RWPE2 (cell line): ENCODE measurements around the gene MITD1.
"Not testable (repeated sequence)": the region's sequence is repeated elsewhere in the genome, so short reads cannot be mapped to it uniquely, and the experiment has no call there.

Source experiments
- ATAC-seq: fragments of 200-7000 bp; cut with Tn5 transposase; 3 replicates; pipeline ENCODE4 v1.9.1; 2021; ENCODE audit warnings: low read depth
- DNase-seq: peaks from one replicate; pipeline ENCODE4 v3.0.0-alpha.2; 2020; ENCODE audit warnings: low spot score
- H3K27ac ChIP-seq: fragments of 450-650 bp; 2 replicates; pipeline ENCODE4 v1.5.1; 2017; ENCODE audit warnings: mild to moderate bottlenecking; ENCODE audit not compliant: poor library complexity, severe bottlenecking
- H3K27me3 ChIP-seq: fragments of 250-450 bp; sonication (Bioruptor Pico); 2 replicates; pipeline ENCODE4 v1.5.1; 2021; ENCODE audit warnings: mild to moderate bottlenecking, moderate library complexity; ENCODE audit not compliant: insufficient read depth, poor library complexity, severe bottlenecking
- H3K36me3 ChIP-seq: fragments of 250-450 bp; sonication (Bioruptor Pico); 2 replicates; pipeline ENCODE4 v1.5.1; 2020; ENCODE audit warnings: low read depth, mild to moderate bottlenecking, moderate library complexity
- H3K4me1 ChIP-seq: fragments of 250-450 bp; sonication (Bioruptor Pico); 2 replicates; pipeline ENCODE4 v1.5.1; 2021; ENCODE audit warnings: mild to moderate bottlenecking, moderate library complexity; ENCODE audit not compliant: insufficient read depth, poor library complexity, severe bottlenecking
- H3K4me3 ChIP-seq: fragments of 250-450 bp; sonication (Bioruptor Pico); 2 replicates; pipeline ENCODE4 v1.5.1; 2021; ENCODE audit warnings: mild to moderate bottlenecking, moderate library complexity; ENCODE audit not compliant: severe bottlenecking
- H3K9me3 ChIP-seq: fragments of 250-450 bp; sonication (Bioruptor Pico); 2 replicates; pipeline ENCODE4 v1.5.1; 2021; ENCODE audit warnings: mild to moderate bottlenecking, moderate library complexity; ENCODE audit not compliant: severe bottlenecking
- CTCF ChIP-seq: fragments of 450-650 bp; IDR thresholded peaks from one replicate; pipeline ENCODE4 v1.5.1; 2017; ENCODE audit warnings: mild to moderate bottlenecking, moderate library complexity; ENCODE audit not compliant: poor library complexity, severe bottlenecking

The MITD1 gene

DNA sequence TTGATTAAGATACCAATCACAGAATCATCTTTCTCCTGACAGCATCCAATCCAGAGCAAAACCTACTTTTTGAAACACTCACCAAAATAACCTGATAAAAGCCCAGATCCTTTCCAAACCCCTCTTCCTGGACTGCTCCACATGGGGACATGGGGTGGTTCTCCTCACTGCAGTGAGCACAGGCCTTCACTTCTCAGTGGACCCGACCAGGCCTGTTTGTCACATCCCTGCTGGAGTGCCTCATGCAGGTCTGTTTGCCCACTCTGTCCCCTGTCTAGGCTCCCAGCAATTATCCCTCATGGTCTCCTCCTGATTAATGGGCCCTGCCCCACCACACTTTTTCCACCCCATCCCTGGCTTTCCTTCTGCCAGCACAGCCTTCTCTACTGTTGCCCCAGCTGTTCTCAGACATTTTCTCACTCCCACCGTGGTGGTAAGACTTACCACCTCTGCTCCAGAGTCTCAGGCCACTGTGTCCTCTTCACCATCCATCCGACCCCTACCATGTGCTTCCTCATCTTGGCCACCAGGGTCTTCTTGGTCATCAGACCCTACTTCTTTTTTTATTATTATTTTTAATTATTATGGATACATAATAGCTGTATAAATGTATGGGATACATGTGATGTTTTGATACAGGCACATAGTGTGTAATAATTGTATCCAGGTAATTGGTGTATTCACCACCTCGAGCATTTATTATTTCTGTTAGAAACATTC lies 21.3 kb upstream of the MITD1 start:
- no peak for TF ChIP-seq CTCF

DNA sequence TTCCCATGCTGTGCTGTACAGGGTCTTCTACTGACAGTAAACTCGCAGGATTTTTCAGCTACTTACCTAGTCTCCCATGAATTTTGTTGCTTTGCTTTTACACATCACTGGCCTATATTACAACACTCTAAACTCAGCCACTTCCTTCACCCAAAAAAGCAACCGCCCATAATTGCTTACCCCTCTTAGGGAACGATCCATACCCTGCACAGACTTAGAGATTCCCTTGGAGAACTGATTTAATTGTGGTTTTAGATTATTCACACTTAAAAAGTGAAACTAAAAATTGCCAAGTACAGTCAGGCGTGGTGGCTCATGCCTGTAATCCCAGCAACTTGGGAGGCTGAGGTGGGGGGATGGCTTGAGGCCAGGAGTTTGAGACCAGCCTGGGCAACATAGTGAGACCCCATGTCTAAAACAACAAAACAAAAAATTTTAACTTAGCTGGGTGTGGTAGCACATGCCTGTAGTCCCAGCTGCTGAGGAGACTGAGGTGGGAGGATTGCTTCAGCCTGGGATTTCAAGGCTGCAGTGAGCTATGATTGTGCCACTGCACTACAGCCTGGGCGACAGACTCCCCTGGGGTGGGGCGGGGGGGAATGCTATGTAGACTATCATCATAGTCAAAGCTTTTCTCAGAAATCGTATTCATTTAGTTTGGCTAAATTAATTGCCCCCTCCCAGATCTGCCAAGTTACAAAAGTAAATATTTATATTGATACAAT lies 19.4 kb upstream of the MITD1 start:
- ATAC-seq, result no peak
- Histone ChIP-seq H3K27me3 (no peaks in the 10 kb centered on the region), H3K4me1 (no peaks in the 10 kb centered on the region), H3K27ac (no peak overlapping the region), H3K9me3 (no peaks in the 10 kb centered on the region), H3K36me3 (peaks cover 17% of the 10 kb centered on the region), H3K4me3 (no peak overlapping the region)
- no peak for TF ChIP-seq CTCF
- no peak for DNase-seq

More for the DNA sequence above, 21.3 kb upstream of the MITD1 start:
- H3K27me3 ChIP-seq, result no peaks in the 10 kb centered on the region
- no peak overlapping the region for H3K27ac ChIP-seq
- H3K9me3 ChIP-seq, result no peaks in the 10 kb centered on the region
- H3K4me3 ChIP-seq, result no peak overlapping the region
- ATAC-seq, result no peak
- H3K4me1 ChIP-seq, result no peaks in the 10 kb centered on the region
- DNase-seq, result no peak
- H3K36me3 ChIP-seq, result no peaks in the 10 kb centered on the region; the same call in 1 of the 2 replicates

- ATAC-seq, result no peak
- H3K36me3 ChIP-seq, result peaks cover 34% of the 10 kb centered on the region
- H3K27ac ChIP-seq, result no peak overlapping the region
Measured at GRCh38 chr2:99198103-99198841, 17.4 kb upstream of the MITD1 start.

DNA sequence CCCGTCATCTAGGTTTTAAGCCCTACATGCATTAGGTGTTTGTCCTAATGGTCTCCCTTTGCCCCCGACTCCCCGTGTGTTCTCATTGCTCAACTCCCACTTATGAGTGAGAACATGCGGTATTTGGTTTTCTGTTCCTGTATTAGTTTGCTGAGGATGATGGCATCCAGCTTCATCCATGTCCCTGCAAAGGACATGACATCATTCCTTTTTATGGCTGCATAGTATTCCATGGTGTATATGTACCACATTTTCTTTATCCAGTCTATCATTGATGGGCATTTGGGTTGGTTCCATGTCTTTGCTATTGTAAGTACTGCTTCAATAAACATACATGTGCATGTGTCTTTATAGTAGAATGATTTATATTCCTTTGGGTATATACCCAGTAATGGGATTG lies 11.5 kb upstream of the MITD1 start:
- DNase-seq, ATAC-seq, H3K9me3 ChIP-seq, H3K4me1 ChIP-seq, H3K4me3 ChIP-seq, H3K27me3 ChIP-seq, H3K27ac ChIP-seq: not testable (repeated sequence)
- H3K36me3 ChIP-seq, result peaks cover 74% of the 10 kb centered on the region

More at GRCh38 chr2:99198103-99198841, 17.4 kb upstream of the MITD1 start:
- Histone ChIP-seq H3K4me3 (no peak overlapping the region), H3K27me3 (no peaks in the 10 kb centered on the region), H3K4me1 (no peaks in the 10 kb centered on the region), H3K9me3 (no peaks in the 10 kb centered on the region)
- no peak for DNase-seq
- no peak for TF ChIP-seq CTCF

DNA sequence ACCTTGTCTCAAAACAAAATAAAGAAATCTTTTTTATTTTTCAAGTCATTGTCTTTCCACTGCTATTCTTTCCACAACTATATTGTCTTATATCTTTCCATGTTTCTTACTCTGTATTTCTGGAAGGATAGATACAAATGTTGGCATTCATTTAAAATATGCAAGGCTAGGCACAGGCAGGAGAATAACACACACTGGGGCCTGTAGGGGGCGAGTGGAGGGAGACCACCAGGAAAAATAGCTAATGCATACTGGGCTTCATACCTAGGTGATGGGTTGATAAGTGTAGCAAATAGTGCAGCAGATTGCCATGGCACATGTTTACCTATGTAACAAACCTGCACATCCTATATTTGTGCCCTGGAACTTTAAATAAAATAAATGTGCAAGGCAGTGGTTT lies 9.7 kb upstream of the MITD1 start:
- Histone ChIP-seq H3K27me3 (no peaks in the 10 kb centered on the region), H3K36me3 (peaks cover 75% of the 10 kb centered on the region), H3K4me3 (no peak overlapping the region), H3K27ac (no peak overlapping the region), H3K9me3 (no peaks in the 10 kb centered on the region), H3K4me1 (no peaks in the 10 kb centered on the region)
- DNase-seq (no peak), ATAC-seq (no peak)
- TF ChIP-seq CTCF, result peak; percentile 17
